Kidney epithelial cell (primary cell): ENCODE data around the gene VAC14. TPM values are rescaled to one million over a fixed set of nuclear protein-coding genes. Genes with fewer than 3 reads are reported as not detected.

ENCODE experiments used
- DNase-seq: peaks from one replicate; pipeline ENCODE4 v3.0.0-alpha.2; 2010; ENCODE audit warnings: low read depth
- H3K27me3 ChIP-seq: 2 replicates; pipeline ENCODE4 v1.6.0; 2011; ENCODE audit warnings: low read length; ENCODE audit not compliant: control insufficient read depth, insufficient read depth
- H3K36me3 ChIP-seq: 2 replicates; pipeline ENCODE4 v1.5.1; 2011; ENCODE audit warnings: low read length; ENCODE audit not compliant: control insufficient read depth, insufficient read depth
- H3K4me3 ChIP-seq: 2 replicates; pipeline ENCODE4 v1.5.1; 2011; ENCODE audit warnings: low read depth, mild to moderate bottlenecking, control low read depth, low read length
- CTCF ChIP-seq: IDR thresholded peaks from 2 replicates; pipeline ENCODE4 v1.5.1; 2011; ENCODE audit warnings: mild to moderate bottlenecking, moderate library complexity, low read length, control low read depth, inconsistent platforms; ENCODE audit not compliant: insufficient read depth, poor library complexity, severe bottlenecking
- total RNA-seq: library from RNA; depleted of rRNA; stranded (reverse); fragments of >200 nt; gene quantifications from 2 replicates; pipeline ENCODE4 v1.2.3, GENCODE V29; 2015

Gene VAC14
- total RNA-seq, 1 donor from 2014 or later: 61.3 TPM

GRCh38 chr16:70679671-70680494, 121.1 kb downstream of the VAC14 start:
- no peak for DNase-seq
- Histone ChIP-seq H3K36me3 (peaks cover 4% of the 10 kb centered on the region), H3K27me3 (no peaks in the 10 kb centered on the region), H3K4me3 (no peak overlapping the region)
- no peak for TF ChIP-seq CTCF

GRCh38 chr16:70678898-70679670, 121.9 kb downstream of the VAC14 start:
- H3K27me3 ChIP-seq: no peaks in the 10 kb centered on the region
- no peak for DNase-seq
- no peak for TF ChIP-seq CTCF
- no peak overlapping the region for H3K4me3 ChIP-seq
- peaks cover 4% of the 10 kb centered on the region for H3K36me3 ChIP-seq

- no peak overlapping the region for H3K4me3 ChIP-seq
- H3K36me3 ChIP-seq: peaks cover 4% of the 10 kb centered on the region
- DNase-seq: no peak
- H3K27me3 ChIP-seq: no peaks in the 10 kb centered on the region
- TF ChIP-seq CTCF: no peak
Measured at GRCh38 chr16:70678121-70678897, 122.6 kb downstream of the VAC14 start.

GRCh38 chr16:70677499-70678120, 123.3 kb downstream of the VAC14 start:
- no peak overlapping the region for H3K4me3 ChIP-seq
- no peak for TF ChIP-seq CTCF
- no peaks in the 10 kb centered on the region for H3K27me3 ChIP-seq
- DNase-seq: no peak
- H3K36me3 ChIP-seq: peaks cover 4% of the 10 kb centered on the region

GRCh38 chr16:70676675-70677498, 124.1 kb downstream of the VAC14 start:
- peaks cover 4% of the 10 kb centered on the region for H3K36me3 ChIP-seq
- H3K27me3 ChIP-seq: no peaks in the 10 kb centered on the region

More at GRCh38 chr16:70676675-70677498, 124.1 kb downstream of the VAC14 start:
- no peak overlapping the region for H3K4me3 ChIP-seq
- DNase-seq: no peak
- TF ChIP-seq CTCF: no peak
